Thoracic aorta (tissue), 2 donors: ENCODE results near the gene SMAD6. TPM values are rescaled to one million over a fixed set of nuclear protein-coding genes. Genes with fewer than 3 reads are reported as not detected.

Experiments used
- ATAC-seq: fragments of 150-250 bp; one replicate; pipeline ENCODE4 v1.8.0; 2017; ENCODE audit warnings: low read depth; ENCODE audit not compliant: insufficient number of reproducible peaks, low FRiP score
- DNase-seq: peaks from one replicate; pipeline ENCODE4 v3.0.0-alpha.2; 2020; ENCODE audit warnings: low spot score
- H3K27ac ChIP-seq, 2 donors: fragments of 200-600 bp; sonication (generic); 1 replicate in 1 of 2; 2 replicates in 1 of 2; pipeline ENCODE4 v1.5.1; 2016; ENCODE audit warnings: mild to moderate bottlenecking in 2 of 2, moderate library complexity in 2 of 2
- H3K27me3 ChIP-seq: fragments of 200-600 bp; sonication (generic); replicated peaks from 2 replicates; pipeline ENCODE4 v1.6.0; 2016; ENCODE audit warnings: mild to moderate bottlenecking; ENCODE audit not compliant: insufficient read depth
- H3K36me3 ChIP-seq: fragments of 200-600 bp; sonication (generic); one replicate; pipeline ENCODE4 v1.5.1; 2016
- H3K4me1 ChIP-seq, 2 donors: fragments of 200-600 bp; sonication (generic); 1 replicate in 1 of 2; 2 replicates in 1 of 2; pipeline versions ENCODE4 v1.5.1 to v1.6.0; 2016; ENCODE audit warnings: low read depth in 2 of 2, mild to moderate bottlenecking in 1 of 2; ENCODE audit not compliant: control insufficient read depth in 1 of 2
- H3K4me3 ChIP-seq: fragments of 200-600 bp; sonication (generic); 2 replicates; pipeline ENCODE4 v1.5.1; 2016; ENCODE audit warnings: mild to moderate bottlenecking
- H3K9me3 ChIP-seq: fragments of 200-600 bp; sonication (generic); 2 replicates; pipeline ENCODE4 v1.5.1; 2016
- total RNA-seq, 2 donors: library from RNA; depleted of rRNA; stranded (reverse); fragments of >200 nt; gene quantifications; one replicate each; pipeline versions ENCODE4 v1.1.0 to v1.2.3, GENCODE V29; 2016
- TF ChIP-seq, protein P1 (sequence below): fragments of 200-600 bp; sonication (generic); IDR thresholded peaks from one replicate; pipeline ENCODE4 v1.5.1; 2019; ENCODE audit warnings: antibody characterized with exemption

The SMAD6 gene
- total RNA-seq, 2 donors from 2014 or later = 73.3 to 113 TPM

DNA sequence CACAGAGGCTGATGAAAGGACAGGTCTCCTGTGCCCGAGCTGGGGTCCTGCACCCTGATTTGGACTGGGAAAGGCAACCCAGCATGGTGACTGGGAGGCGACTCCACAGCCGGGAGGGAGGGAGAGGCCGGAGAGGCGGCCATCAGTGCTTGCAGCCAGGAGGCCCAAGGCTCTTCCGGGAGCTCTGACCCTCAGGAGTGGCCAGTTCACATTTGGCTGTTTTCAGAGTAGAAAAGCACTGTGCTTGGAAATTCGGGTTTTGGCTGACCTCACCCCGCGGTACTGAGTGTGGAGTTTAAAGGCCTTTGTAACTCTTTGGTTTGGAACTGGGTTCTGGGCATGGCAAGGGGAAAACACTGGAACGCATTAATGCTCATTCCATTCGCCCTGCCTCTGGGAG lies 31.9 kb downstream of the SMAD6 start:
- peak overlapping the region; percentile 19 for H3K4me3 ChIP-seq
- H3K9me3 ChIP-seq = no peaks in the 10 kb centered on the region
- ATAC-seq = no peak
- no peaks in the 10 kb centered on the region for H3K27me3 ChIP-seq
- TF ChIP-seq, protein P1, sequence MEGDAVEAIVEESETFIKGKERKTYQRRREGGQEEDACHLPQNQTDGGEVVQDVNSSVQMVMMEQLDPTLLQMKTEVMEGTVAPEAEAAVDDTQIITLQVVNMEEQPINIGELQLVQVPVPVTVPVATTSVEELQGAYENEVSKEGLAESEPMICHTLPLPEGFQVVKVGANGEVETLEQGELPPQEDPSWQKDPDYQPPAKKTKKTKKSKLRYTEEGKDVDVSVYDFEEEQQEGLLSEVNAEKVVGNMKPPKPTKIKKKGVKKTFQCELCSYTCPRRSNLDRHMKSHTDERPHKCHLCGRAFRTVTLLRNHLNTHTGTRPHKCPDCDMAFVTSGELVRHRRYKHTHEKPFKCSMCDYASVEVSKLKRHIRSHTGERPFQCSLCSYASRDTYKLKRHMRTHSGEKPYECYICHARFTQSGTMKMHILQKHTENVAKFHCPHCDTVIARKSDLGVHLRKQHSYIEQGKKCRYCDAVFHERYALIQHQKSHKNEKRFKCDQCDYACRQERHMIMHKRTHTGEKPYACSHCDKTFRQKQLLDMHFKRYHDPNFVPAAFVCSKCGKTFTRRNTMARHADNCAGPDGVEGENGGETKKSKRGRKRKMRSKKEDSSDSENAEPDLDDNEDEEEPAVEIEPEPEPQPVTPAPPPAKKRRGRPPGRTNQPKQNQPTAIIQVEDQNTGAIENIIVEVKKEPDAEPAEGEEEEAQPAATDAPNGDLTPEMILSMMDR = no peak
- no peaks in the 10 kb centered on the region for H3K36me3 ChIP-seq
- H3K4me1 ChIP-seq = peaks cover 34 to 83% of the 10 kb centered on the region in 2 donors
- no peak for DNase-seq
- peak overlapping the region; percentile 68 to 84 for H3K27ac ChIP-seq

DNA sequence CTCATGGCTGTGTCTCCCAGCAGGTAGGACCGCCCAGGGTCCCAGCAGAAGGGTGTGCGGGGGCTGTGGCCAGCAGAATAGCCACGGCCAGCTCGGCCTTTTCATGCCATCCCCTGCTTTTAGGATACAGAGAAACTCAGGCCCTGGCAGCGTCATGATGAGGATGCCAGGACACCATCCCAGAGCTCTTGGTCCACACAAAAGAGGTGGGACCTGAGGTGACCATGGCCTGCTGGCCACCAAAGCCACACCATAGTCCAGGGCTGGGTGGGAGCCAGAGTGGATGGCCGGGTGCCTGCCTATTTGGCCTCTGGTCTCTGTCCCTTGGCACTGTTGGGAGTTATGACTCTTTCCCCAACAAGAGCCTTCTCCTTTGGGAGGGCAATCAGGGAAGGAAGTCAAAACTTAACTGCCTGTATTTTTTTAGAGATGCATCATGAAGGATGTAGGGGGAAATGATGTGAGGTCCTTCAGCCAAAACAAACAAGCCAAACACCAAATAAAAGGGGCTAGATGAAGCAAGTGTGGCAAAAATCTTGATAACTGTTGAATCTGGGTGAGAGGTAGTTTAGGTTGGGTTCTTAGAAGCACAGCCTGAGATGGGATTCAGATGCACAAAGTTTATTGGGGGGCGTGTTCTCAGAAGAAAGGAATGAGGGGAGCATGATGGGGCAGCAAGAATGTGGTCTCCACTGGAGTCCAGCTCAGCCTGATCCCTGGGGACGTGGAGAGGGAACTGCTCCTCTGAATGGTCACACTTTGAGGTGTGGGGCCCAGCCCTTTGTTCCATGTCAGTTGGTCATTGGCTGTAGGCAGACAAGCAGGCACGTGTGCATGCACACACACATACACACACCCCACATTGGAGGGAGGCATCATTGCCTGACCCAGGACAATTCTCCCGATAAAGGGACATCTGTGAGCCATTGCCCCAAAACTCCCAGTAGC lies 33.2 kb downstream of the SMAD6 start:
- H3K4me1 ChIP-seq = peaks cover 29 to 78% of the 10 kb centered on the region in 2 donors
- no peak overlapping the region for H3K4me3 ChIP-seq
- H3K27me3 ChIP-seq = no peaks in the 10 kb centered on the region
- TF ChIP-seq, protein P1 = no peak
- no peak for DNase-seq
- H3K36me3 ChIP-seq = no peaks in the 10 kb centered on the region
- peak overlapping the region; percentile 68 to 84 for H3K27ac ChIP-seq
- H3K9me3 ChIP-seq = no peaks in the 10 kb centered on the region
- ATAC-seq = no peak

GRCh38 chr15:66735909-66736305 lies 33.9 kb downstream of the SMAD6 start:
- Histone ChIP-seq H3K4me3 (no peak overlapping the region), H3K9me3 (no peaks in the 10 kb centered on the region), H3K27ac (peak overlapping the region; percentile 68 to 84), H3K27me3 (no peaks in the 10 kb centered on the region), H3K36me3 (no peaks in the 10 kb centered on the region), H3K4me1 (peaks cover 28 to 78% of the 10 kb centered on the region in 2 donors)
- TF ChIP-seq, protein P1 = no peak
- no peak for DNase-seq
- no peak for ATAC-seq

GRCh38 chr15:66737243-66738010 lies 35.4 kb downstream of the SMAD6 start:
- no peaks in the 10 kb centered on the region for H3K9me3 ChIP-seq
- no peaks in the 10 kb centered on the region for H3K36me3 ChIP-seq
- DNase-seq (no peak), ATAC-seq (no peak)
- H3K4me1 ChIP-seq = peaks cover 32 to 82% of the 10 kb centered on the region in 2 donors
- peak overlapping the region; percentile 68 to 84 for H3K27ac ChIP-seq
- TF ChIP-seq, protein P1 = no peak
- H3K4me3 ChIP-seq = no peak overlapping the region
- H3K27me3 ChIP-seq = no peaks in the 10 kb centered on the region

- no peaks in the 10 kb centered on the region for H3K9me3 ChIP-seq
- ATAC-seq = no peak
- H3K27ac ChIP-seq = no peak overlapping the region
- peaks cover 32 to 79% of the 10 kb centered on the region in 2 donors for H3K4me1 ChIP-seq
- no peak overlapping the region for H3K4me3 ChIP-seq
- TF ChIP-seq, protein P1 = no peak
- H3K36me3 ChIP-seq = no peaks in the 10 kb centered on the region
- no peak for DNase-seq
- no peaks in the 10 kb centered on the region for H3K27me3 ChIP-seq
Measured at GRCh38 chr15:66738116-66738515, 36.1 kb downstream of the SMAD6 start.
